HG02973 (cell line): ENCODE measurements around the gene UMAD1.

Experiments used
- ATAC-seq: cut with Tn5 transposase; IDR thresholded peaks from one replicate; pipeline ENCODE4 v1.9.1; 2021; ENCODE audit warnings: moderate library complexity; ENCODE audit not compliant: unreplicated experiment

Gene UMAD1

DNA sequence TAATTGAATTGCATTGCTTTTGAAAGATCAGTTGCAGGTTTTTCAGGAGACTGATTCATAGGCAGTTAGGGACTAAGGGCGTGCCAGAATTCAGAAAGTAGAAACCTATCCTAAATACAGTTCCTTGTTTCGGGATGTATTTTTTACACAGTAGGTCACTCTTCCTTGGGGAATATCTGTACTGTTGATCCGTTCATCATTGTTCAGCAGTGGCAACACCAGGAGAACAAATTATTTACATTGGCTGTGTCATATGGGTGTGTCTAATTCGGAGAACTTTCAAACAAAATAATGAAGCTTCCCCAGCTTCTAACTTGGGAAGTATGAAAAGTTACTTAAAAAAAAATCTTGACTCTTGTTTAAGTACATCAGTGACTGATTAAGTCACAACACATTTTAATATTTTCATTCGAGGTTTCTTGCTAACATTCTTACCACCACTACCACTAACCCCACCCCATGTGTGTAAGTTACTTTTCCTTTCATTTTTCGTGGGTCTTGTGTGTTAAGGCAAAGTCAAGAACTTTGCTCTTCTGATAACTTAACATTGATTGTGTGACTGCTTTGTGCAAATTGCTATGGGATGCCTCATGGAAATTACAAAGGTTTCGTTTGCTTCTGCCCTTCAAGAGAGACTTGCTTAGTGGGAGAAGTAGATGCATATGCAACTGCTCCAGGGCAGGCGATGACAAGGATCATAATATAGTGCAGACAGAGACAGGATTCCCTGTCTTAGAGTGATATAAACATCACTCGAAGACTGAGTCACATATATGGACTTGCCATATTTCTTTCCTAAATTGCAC lies 121.6 kb downstream of the UMAD1 start:
- ATAC-seq: peak; percentile 57

DNA sequence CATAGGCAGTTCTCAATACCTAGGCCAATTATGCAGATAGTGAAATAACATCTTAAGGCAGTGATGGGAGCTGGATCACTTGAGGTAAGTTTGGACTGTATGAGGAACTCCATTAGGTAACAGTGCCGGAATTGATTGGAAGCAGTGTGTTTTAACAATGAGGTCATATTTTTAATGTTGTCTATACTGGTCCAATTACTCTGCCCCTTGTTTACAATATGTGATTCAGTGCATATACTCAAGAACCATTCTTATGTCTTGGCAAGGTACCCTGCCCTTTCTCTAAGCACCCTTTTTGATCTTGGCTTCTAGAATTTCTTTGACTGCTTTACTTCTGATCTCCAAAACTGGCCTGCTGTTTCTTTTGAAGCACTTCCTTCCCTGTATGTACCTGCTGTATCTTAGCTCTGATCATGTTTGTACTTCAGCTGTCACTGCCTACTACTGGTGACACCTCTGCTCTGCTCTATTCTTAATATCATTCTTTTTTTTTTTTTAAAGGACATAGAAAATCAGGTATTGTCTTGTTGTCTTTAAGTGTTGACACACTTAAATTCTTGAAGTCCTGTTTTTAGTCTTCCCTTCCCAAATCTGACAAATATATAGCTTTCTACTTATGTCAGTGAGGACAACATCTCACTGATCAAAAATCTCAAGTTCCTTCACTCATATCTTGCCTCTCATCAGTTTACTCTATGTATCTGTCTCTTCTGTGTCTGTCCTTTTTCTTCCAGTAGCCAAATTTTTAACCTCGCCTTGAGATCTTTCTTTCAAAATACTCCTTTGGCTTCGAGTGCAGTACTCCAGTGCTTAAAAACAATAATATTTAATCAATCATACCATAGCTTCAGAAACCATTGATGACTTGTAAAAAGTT lies 124.2 kb downstream of the UMAD1 start:
- ATAC-seq: no peak

GRCh38 chr7:7765422-7765821 lies 124.9 kb downstream of the UMAD1 start:
- peak; percentile 70 for ATAC-seq

- ATAC-seq: no peak
Measured at GRCh38 chr7:7766671-7767070, 126.1 kb downstream of the UMAD1 start.

DNA sequence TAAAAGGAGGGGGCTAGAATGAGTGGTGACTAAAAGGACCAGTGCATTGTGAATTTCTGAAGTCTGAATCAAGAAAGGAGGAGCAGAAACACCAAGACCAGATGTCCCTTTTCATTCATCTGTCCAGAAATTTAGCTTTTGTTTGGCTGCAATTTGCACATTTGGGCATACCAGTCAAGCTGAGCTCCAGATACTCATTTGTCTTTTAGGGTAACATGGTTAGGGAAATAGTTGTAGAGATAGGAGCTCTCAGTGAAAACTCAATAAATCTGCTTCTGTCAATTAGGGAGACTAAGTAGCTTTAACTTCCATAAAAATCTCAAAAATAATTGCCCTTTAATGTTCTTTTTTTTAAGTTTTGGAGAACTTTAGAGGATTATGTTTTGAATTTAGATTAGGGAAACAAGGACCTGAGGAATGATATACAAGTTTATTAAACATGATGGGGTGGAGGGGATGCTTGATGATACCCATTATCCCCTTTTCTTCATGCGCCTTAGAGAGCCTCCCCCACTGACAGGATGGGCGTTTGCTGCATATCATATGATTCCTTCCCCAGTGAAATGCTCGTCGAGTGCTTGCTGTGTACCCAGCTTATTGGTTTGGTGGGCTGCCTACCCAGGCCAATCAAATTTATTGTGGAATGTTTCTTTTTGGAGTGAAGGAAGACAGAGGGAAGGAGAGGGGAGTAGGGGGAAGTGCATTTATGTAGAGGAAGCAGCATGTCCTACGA lies 128.6 kb downstream of the UMAD1 start:
- ATAC-seq: no peak

DNA sequence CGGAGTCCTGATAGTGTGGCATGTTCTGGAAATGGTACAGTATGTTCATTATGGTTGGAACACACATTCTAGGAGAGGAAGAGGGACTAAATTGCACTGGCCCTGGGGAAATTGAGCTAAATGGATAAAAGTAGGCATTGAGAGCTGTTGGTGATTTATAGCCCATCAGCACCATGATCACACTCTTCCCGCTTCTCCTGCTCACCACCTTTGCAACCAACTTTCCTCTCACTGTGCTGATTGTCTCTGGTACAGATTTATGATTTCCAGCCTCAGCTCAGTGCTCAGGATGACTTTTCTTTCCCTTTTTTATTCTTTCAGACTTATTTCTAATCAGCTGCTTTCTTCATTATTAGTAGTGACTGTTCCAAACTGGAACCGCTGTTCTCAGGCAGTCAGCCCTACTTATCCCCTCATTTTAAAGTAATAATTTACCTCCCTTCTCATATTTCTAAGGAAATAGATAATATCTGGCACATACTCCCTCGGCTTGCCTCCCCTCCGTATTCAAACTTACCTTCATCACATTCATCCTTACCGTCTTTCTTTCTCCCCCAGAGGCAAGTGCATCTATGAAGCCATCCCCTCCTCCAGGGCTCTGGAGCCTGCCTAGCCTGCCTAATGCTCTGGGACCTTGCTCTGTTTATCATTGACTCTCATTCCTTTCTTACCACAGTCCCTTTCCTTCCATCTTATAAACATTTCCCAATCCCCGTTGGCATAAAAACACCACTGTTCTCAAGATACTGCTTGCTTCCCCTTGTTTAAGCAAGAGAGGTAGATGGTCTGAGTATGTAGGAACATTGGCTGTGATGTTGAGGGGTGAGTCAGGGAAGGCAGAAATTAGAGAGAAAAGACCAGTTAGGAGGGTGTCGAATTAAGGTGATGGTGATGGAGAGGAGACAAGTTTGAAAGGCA lies 129.4 kb downstream of the UMAD1 start:
- no peak for ATAC-seq

GRCh38 chr7:7771452-7771851 lies 130.9 kb downstream of the UMAD1 start:
- ATAC-seq: no peak

- ATAC-seq: peak; percentile 48
Measured at GRCh38 chr7:7772397-7772821, 131.9 kb downstream of the UMAD1 start.

DNA sequence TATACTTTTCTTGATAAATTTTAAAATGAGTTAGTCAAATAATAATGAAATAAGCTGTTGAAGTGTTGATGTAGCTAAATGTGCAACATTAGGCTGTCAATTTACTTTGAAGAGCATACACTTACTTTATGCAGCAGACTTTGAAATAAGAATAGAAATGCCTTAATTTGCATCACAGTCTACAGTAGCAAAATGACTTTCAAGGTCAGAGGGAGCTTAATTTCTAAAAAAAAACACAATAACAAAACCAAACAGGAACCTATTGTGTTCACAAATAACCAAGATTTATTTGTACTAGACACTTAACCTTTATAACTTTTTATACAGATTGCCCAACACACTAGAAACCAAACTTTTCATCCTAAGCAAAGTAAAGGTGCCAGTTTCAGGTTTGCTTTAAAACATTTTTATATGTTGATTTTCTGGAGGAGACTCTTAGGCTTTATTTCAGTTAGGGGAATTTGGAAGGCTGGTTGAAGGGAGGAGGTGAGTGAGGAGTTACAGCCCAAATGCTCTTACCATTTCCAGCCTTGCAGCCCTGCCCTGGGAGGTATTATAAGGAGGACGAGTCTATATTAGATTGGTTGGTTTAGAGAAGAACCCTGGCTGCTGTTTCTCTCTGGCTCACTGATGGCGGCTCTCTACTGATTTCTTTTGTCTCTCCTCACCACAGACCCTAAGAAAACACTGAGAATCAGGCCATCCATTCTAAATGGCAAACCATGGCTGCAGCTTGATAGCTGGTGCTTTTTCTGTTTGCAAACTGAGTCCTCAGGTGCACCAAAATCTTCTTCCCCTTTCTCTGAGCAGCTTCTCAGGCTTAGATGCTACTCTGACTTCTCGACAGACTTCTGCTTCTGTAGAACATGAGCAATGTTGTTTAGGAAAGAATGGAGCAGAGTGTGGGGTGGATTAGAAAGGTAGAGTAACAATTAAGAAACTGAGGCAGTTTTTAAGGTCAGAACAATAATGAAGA lies 133.1 kb downstream of the UMAD1 start:
- peak; percentile 47 for ATAC-seq

DNA sequence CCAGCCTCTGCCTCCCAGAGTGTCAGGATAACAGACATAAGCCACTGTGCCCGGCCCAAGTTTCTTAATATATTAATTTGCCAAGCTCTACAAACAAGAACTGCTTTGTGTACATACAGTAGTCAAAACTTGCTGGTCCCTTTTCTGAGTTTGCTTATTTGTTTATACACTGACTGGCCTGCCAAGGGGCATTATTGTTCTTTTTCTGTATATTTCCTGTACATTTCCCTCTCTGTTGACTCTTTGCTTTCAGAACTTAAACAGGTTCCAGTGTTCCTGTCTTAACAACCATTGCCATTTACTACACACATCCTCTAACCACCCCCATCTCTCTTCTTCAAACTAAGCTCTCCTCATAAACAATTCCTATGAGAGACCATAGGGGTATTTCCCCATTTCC lies 139.3 kb downstream of the UMAD1 start:
- no peak for ATAC-seq

GRCh38 chr7:7783001-7783400 lies 142.4 kb downstream of the UMAD1 start:
- ATAC-seq: no peak

- no peak for ATAC-seq
Measured at GRCh38 chr7:7785344-7785973, 144.9 kb downstream of the UMAD1 start.

DNA sequence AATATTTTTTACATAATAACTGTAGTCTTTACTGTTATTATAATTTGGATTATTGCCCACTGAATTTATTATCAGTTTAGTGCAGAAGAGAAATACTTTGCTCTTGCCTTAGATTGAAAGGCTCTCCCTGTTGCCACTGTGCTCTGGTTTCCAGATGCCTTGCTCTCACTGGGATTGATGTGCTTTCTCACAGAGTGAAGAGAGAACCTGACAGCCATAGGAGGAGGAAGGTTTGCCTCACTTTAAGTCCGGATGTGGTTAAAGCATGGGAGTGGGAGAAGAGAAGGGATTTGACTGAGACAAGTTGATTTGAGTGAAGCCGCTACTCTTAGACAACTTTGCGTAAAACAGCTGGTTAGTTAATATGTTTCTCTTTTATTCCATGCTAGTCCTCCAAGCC lies 146.0 kb downstream of the UMAD1 start:
- ATAC-seq: no peak

GRCh38 chr7:7789551-7789988 lies 149.0 kb downstream of the UMAD1 start:
- ATAC-seq: peak; percentile 96

- no peak for ATAC-seq
Measured at GRCh38 chr7:7790041-7790741, 149.6 kb downstream of the UMAD1 start.

- ATAC-seq: no peak
Measured at GRCh38 chr7:7791523-7791922, 151.0 kb downstream of the UMAD1 start.

DNA sequence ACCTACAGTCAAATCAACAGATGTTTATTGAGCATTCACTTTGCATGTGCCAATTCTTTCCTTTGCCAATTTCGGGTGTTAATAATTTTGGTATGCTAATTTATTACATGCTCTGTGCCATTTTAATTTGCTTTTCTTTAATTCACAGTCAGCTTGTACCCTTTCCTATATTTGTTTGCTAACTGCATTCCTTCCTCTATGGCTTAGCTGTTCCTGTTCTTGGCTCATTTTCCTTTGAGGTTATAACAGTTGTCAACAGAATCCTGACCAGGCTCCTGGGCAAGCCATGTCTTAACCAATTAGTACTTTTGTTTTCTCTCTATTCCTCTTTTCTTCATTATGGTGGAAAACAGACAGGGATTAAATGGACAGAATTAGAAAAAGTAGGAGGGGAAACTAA lies 151.5 kb downstream of the UMAD1 start:
- ATAC-seq: no peak

DNA sequence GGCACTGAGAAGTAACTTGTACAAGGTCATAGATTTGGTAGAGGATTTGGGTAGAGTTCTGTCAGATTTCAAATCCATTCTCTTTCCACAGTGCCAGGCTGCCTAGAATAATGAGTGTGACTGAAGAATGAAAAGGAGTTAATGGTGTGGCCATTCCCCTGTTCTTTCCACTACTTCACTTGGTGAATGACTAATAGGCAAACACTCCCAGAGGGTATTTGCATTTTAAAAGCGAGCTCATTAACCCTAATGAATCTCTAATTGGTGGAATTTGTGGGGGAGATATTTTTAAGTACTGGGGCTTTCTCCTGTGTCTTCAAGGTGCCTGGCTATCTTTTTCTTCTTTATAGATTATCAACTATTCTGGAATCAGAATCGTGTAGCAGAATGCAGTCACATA lies 152.7 kb downstream of the UMAD1 start:
- no peak for ATAC-seq
